GM19468 (cell line): ENCODE data around the gene SORL1.

Experiments used
- ATAC-seq: cut with Tn5 transposase; IDR thresholded peaks from one replicate; pipeline ENCODE4 v1.9.1; 2021; ENCODE audit warnings: mild to moderate bottlenecking, moderate library complexity, moderate number of reproducible peaks; ENCODE audit not compliant: unreplicated experiment; ENCODE audit errors: extremely low read depth

Gene SORL1

DNA sequence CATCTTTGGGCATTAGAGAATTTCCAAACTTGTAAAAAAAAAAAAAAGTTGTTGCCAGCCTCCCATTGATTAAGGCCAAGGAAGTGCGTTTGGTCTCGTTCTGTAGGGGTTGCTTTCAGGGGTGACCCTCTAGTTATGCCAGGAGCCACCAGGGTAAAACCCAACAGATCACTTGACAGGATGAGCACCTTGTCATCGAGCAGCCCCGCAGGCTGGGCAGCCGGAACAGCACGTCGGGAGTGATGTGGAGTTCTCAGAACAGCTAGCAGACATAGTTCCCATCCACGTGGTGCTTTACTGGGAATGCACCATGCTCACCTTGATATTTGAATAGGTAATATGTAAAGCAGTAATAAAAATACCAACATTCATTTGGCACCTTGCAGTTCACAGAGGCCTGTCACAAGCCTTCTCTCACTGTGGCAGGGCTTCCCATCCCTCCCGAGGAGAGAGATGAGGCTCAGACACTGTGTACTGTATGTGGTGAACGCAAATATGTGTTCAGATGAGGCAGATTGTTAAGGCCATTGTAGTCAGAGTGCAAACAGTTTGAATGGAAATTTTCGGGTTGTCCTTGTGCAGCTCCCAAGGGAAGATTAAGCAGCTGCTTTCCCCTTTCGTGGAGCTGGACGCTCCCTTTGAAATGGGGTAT, 71.6 kb downstream of the SORL1 start:
- no peak for ATAC-seq

DNA sequence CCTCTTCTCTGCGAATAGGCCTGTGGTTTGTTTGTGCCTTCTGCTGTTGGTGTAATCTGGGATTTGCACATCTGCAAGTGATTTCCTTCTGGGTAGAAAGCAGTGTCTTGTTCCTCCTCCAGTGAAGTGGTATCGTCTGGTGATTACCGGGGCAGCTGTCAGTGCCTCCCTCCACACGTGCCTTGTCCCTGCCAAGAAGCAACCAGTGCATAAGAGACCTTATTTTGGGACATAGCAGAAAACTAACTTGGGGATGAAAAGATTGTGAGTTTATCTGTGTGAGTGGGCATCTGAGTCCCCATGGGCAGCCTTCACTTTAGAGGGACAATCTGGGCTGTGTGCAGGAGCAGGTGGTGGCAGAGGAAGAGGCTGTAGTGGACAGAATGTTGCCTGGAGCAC, 72.1 kb downstream of the SORL1 start:
- no peak for ATAC-seq

DNA sequence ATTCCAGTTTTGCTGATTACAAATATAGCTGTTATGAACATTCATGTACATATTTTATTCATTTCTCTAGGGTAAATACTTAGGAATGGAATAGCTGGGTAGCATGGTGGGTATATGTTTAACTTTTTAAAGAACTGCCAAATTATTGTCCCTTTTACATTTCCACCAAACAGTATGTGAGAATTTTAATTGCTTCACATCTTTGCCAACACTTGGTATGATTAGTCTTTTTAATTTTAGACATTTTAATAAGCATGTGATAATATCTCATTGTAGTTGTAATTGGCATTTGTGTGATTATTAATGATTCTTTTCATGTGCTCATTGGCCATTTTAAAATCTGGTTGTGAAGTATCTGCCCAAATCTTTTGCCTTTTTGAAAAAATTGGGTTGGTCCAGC, 73.3 kb downstream of the SORL1 start:
- no peak for ATAC-seq

DNA sequence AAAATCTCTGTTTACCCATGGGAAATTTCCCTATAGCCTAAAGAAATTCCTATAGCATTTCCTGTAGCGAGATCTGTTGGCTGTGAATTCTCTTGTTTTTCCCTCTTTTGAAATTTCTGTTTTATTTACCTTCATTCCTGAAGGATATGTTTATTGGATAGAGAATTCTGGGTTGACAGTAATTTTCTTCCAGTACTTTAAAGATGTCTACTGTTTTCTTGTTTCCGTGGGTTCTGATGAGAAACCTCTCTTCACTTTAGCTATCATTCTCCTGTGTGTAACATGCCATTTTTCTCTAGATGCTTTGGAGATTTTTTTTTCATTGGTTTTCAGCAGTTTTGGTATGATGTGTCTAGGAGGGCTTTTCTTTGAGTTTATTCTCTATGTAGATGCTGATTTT, 78.1 kb downstream of the SORL1 start:
- ATAC-seq = no peak

DNA sequence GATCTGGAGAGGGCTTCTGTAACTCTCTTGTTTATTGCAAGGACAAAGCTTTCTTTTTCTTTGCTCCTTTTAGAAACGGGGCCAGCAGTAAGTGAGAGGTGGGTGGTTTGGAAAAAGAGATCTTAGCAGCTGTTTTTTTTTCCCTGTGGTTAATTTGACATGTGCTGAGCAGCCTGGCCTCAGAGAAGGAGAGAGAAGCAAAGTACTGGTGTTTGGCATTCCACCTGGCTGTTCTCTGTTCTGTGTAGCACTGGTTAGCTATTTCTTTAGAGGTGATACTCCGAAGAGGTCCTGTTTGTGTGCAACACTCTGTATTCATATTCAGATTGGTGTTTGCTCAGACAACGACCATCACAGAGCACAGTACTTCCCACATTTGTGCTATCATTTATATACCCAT, 81.5 kb downstream of the SORL1 start:
- ATAC-seq = no peak

DNA sequence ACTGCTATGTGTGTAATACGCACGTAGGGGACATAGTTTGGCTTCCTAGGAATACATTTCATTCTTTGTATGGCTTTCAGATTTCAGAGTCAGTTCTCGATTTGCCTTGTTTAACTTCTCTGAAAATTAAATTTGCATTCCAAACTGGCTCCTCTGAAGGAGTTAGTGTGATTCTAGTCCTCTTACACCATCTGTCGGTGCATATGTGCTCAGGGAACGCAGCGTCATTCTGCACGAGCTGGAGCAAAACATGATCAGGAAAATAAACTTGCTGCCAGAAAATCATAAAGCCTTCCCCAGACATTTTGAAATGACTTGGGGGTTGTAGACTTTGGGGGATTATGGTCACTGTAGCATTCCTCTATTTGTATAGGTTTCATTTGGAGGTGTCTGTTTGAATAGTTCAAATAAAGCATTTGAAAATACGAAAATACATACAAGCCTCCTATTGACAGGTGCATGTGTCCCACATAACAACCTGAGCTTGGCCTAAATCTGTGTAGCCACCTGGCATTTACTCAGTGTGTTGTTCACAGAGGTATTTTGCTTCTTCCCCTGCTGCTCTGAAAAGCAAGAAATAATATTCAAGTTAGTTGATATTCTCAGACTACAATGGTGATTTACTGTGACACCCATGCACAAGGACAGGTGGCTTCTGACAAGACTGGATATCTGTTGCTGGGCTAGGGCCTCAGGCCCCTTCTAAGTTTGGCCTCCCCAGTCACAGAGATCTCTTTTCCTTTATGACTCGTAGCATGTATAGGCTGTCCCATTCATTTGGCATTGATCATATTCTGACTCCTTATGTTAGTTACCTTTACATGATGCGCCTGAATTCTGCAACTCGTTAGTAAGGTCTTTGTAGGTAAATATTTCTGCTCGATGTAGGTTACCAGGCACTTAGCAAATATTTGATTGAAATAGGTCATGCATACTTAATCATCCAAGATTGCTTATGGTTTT, 82.3 kb downstream of the SORL1 start:
- no peak for ATAC-seq

DNA sequence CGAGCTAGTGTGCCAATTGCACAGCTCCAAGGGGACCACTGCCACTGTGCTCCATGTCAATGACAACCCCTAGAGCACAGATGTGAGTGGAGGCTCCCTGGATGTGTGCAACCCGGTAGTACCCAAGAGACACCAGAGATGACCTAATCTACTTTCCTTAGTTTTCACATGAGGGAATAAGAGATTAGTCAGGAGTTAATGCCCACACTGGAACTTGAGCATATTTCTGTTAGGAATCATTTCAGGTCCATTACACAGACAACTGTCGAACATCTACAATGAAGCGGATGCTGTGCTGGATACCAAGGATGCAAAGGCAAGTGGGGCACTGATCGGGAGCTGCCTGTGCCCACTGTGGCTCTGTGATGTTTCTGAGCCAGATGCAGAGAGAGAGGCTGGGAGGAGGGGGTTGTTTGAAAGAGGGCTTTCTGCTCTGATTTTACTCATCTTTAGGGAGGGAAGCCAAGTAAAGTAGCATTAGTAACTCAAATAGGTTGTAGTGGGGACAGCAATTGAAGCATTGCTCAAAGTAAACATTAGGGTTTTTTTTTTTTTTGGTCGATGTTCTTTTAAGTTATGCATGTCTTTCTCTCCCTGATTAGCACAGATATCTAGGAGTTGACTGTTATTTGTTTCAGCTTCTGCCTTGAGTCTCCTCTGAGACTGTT, 83.1 kb downstream of the SORL1 start:
- ATAC-seq = no peak

DNA sequence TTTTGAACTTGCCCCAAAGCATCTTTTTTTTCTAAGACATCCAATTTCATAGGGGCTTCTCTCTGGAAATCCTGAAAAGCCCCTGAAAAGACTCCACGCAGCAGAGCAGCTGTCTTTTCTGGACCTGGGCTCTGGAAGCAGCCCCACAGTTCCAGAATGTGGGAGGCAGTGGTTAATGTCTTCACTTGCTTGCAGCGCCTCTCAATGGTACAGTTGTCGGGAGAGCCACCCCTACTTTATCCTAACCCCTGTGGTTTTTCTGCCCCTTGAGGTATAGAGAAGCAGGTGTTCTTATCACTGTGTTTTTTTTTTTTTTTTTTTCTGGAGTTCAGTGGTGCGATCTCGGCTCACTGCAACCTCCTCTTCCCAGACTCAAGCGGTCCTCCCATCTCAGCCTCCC, 84.0 kb downstream of the SORL1 start:
- ATAC-seq = no peak

DNA sequence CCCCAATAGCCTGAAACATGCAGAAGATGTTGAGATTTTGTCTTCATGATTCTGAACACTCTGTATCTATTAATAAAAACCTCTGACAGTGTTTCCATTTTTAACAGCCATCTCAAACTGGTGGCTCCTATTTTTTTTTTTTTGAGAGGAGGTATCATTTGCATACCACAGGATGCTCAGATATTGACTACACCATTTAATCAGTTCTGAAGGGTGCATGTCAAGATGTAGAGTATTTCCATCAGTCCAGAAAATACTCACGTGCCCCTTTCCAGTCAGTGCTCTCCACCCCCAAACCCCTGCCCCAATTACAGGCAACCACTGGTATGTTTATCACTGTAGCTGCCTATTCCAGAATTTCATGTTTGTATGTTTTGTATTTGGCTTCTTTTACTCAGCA, 85.9 kb downstream of the SORL1 start:
- ATAC-seq = no peak

DNA sequence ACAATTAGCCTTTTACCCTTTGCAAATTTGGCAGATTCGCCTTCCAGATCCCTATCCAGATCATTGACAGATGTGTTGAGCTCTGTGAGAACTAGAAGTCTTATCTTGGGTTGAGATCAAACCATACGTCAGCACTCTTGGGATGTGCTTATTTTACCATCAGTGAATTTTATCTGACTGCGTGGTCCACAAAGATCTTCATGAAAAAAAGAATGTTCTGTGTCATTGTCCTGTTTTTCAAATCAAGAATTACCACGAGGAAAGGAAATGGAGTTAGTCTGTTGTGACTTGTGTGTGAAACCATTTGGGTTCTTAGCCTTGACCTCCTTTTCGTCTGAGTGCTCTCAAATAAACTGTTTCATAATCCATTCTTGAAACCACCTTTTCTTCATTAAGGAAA, 86.9 kb downstream of the SORL1 start:
- no peak for ATAC-seq

DNA sequence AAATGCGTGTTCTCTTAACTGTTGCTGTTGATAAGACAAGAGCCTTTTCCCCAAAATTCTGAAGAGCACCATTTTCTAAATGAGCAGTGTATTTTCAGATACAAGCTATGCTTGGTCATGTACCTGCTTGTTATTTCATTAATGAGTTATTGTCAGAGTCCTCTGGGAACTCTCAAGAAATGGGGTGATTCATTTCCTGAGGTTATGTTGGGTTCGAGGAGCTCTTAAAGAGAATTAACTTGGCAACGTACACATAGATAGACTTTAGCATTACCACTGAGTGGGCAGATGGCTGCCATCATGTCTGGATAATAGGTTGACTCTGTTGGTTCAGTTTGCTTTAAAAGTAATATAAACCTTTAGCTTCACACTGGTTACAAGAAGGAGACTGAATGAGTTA, 88.5 kb downstream of the SORL1 start:
- no peak for ATAC-seq

DNA sequence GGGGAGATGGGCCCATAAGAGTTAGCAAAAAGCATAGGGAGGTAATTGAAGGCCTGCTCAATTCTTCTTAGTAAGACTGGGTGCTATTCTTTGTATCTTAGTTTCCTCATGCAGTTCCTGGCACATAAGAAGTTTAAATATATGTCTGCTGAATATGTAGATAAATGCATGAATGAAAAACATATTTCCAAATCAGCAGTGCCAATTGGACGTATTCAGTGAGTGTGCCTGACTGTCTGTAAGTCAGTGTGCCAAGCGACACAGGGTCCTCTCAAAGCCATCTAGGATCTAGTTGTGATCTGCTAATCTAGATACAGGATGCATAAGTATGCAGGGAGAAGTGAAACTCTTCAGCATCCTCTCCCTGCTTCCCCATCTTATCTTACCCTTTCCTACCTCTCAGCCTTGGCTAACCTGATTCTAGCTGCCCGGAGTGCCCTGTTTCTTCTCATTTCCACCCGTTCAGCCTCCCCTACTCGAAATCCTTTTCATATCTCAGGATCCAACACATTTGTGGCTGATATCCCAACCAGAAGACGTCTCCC, 91.8 kb downstream of the SORL1 start:
- ATAC-seq = no peak

DNA sequence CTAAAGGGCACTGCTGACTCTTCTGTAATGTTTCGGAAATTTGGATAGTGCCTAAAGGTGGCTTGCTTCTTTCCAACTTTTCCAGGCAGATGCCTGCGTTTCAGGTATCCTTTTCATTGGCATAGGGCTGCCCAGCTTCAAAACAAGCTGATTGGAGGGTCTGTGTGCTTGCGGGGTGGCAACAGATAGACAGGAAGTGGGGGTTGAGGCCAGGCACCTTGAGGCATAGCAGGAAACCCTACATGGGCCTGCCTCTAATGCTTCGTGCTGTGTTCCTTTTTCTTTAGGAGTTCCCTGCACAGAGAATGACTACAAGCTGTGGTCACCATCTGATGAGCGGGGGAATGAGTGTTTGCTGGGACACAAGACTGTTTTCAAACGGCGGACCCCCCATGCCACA, 92.8 kb downstream of the SORL1 start:
- ATAC-seq = no peak

DNA sequence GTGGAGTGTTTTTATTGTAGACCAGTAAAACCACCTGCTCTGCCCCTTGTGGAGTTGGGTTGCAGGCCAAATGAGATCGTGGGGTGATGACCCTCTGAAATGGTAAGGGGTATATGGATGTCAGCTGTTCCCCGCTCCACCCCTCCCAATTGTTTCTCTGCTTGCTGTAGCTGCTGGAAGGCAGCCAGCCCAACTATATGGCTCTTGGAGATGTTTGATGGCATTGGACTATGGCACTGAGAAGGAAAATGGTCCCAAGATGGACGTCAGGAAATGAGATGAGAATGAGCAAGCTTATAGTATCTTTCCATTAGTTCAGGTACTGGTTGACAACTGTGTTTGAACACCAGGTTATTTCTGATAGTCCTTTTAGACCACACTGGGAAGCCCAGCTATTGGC, 95.5 kb downstream of the SORL1 start:
- no peak for ATAC-seq

DNA sequence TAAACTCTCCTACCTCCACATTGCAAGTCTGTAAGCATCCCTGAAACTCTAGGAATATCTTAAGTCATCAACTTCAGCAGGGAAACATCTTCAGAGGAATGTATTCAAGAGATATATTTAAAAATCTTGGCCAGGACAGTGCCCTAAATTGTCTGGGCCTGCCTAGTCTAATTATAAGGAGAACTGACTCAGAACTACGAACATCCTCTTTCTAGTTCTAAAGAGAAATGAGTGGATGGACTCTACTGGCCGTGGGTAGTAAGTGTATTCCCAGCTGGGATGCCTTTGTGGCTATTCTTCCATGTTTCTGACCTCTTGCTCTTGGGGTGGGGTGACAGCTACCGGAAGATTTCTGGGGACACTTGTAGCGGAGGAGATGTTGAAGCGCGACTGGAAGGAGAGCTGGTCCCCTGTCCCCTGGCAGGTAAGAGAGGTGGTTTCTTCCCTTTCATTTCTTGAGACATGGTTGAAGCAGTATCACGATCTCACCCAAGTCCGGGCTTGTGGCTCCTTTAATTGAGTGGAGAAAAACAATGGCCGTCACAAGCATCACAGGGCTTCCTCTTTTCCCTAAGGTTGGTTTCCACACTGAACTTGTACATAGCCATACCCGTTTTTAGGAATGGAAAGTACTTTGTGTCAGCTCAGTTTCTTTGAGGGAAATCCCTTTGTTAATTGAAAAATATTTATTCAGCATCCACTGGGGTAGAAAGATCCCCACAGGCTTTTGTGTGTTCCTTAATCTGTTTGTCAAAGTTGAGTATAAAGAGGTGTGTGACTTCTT, 98.3 kb downstream of the SORL1 start:
- ATAC-seq = no peak

DNA sequence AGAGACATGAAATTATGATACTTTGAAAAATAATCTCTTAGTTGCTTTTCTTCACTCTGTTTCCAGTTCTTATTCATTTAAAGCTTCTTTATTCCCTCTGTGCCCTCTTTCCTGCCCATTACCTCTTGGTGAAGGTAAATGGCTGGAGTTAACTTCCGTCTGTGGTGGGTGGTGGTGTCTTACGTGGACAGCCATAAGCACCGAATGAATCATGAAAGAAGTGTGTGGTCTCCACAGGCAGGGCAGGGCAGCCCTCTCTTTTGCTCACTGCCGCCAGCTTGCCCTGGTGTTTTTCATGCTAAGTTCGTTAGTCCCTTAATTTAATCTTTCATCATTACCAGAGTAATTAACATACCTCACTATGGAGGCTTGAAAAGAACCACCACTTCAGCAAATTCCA, 99.3 kb downstream of the SORL1 start:
- no peak for ATAC-seq

DNA sequence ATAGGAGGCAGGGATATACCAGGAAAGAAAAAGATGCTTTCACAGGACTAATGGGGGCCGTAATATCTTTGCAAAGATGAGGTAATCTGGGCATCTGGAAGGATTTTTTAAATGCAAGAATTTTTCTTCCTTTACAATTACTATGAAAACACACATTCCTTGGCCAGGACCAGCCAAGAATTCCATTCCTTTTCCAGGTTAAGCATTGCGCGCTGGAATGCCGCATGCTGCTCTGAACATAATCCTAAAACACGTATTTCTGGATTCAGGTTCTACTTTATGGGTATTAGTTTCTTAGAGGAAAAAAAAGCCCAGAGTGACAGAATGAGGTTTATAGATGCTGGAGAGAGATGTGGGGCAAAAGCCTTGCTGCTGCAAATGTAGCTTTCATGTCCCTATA, 100.0 kb downstream of the SORL1 start:
- no peak for ATAC-seq

DNA sequence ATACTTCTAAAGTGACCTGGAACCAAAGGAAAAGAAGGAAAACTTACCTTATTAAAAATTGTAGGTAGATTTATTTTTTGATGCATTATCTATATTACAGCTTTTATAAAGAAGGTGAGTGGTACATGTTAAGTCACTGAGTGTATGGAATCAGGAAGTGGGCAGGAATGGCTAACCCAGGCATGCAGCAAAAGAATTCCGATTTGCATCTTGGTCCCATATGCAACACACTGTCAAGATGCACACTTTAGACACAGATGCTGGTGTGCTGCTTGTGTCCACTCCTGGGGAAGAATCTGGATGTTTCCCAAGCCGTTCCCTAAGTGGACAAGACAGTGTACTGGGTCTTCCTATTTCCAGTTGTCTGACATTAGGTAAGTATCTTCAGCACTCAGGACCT, 100.5 kb downstream of the SORL1 start:
- ATAC-seq = no peak

DNA sequence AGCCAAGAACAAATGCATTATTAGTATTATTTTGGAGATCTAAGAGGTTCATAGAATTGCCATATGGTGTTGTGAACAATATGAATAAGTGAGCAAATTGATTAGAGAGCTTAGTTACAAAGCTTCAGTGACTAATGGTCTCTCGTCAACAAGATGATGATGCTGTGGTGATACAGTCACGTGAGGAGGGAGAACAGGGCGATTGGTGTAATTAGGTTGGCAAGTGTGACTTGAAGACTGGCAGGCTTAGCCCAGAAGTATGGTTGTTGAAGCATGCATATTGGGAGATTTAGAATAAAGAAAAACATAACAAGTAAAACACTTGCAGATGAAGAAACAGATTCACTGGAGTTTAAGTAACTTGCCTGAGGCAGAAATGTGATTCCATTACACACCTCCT, 101.3 kb downstream of the SORL1 start:
- no peak for ATAC-seq

DNA sequence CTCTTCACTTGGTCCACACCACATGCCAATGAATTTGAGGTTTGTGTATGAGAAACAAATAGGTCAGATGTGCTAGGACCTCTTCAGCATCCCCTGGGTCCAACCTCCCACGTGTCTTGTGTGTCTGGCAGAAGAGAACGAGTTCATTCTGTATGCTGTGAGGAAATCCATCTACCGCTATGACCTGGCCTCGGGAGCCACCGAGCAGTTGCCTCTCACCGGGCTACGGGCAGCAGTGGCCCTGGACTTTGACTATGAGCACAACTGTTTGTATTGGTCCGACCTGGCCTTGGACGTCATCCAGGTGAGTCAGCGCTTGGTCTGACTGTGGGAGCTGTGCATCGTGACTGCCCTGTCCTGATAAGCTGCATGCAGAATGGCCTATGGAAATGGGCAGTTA, 101.7 kb downstream of the SORL1 start:
- no peak for ATAC-seq
